Urinary bladder (tissue), 4 donors: Measurements from ENCODE around the gene PIP4K2B. TPM values are rescaled to one million over a fixed set of nuclear protein-coding genes. Genes with fewer than 3 reads are reported as not detected.

Experiments used
- DNase-seq: peaks from one replicate; pipeline ENCODE4 v3.0.0-alpha.2; 2015; ENCODE audit errors: extremely low spot score
- H3K27ac ChIP-seq: one replicate; pipeline ENCODE4 v1.5.1; 2013; ENCODE audit warnings: low read depth, mild to moderate bottlenecking, moderate library complexity
- H3K36me3 ChIP-seq: one replicate; pipeline ENCODE4 v1.6.1; 2013; ENCODE audit warnings: mild to moderate bottlenecking, moderate library complexity; ENCODE audit not compliant: insufficient read depth
- H3K4me1 ChIP-seq: one replicate; pipeline ENCODE4 v1.6.1; 2013; ENCODE audit warnings: mild to moderate bottlenecking, moderate library complexity; ENCODE audit not compliant: insufficient read depth
- H3K4me3 ChIP-seq: one replicate; pipeline ENCODE4 v1.5.1; 2013; ENCODE audit warnings: low read depth, low read length
- WGBS: extraction: QIAGEN DNeasy Blood & Tissue Kit; methylation state at CpG from one replicate; pipeline ENCODE4 v1.1.7; 2013; 5-methylcytosine and 5-hydroxymethylcytosine counted together
- polyA plus RNA-seq: library from polyadenylated mRNA; stranded (reverse); fragments of 200-250 nt; gene quantifications from one replicate; pipeline ENCODE4 v1.2.3, GENCODE V29; 2013
- total RNA-seq: library from RNA; depleted of rRNA; stranded (reverse); fragments of >200 nt; gene quantifications from one replicate; pipeline ENCODE4 v1.2.3, GENCODE V29; 2014
- donor health status: healthy with polysubstance abuse.
- donor health status: healthy.

PIP4K2B gene
- total and polyA plus RNA-seq, 2 donors: 35.8 to 47.0 TPM

DNA sequence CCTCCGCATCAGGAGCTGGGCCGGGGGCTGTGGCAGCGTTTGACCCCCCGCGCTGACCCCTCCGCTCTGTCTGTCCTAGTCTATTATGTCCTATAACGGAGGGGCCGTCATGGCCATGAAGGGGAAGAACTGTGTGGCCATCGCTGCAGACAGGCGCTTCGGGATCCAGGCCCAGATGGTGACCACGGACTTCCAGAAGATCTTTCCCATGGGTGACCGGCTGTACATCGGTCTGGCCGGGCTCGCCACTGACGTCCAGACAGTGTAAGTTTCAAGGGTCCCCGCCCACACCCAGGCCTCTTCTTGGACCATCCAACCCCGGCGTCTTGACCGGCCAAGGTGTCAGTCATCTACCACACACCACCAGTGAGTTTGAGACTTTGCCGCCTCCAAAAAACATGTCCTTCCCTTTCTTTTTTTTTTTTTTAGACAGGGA is 46.3 kb downstream of the PIP4K2B start:
- Histone ChIP-seq H3K4me3 (peak overlapping the region; percentile 82), H3K4me1 (no peaks in the 10 kb centered on the region), H3K27ac (peak overlapping the region; percentile 55), H3K36me3 (peaks cover 4% of the 10 kb centered on the region)
- WGBS: 8% methylated on average over 22 of the region's 22 CpGs
- no peak for DNase-seq

DNA sequence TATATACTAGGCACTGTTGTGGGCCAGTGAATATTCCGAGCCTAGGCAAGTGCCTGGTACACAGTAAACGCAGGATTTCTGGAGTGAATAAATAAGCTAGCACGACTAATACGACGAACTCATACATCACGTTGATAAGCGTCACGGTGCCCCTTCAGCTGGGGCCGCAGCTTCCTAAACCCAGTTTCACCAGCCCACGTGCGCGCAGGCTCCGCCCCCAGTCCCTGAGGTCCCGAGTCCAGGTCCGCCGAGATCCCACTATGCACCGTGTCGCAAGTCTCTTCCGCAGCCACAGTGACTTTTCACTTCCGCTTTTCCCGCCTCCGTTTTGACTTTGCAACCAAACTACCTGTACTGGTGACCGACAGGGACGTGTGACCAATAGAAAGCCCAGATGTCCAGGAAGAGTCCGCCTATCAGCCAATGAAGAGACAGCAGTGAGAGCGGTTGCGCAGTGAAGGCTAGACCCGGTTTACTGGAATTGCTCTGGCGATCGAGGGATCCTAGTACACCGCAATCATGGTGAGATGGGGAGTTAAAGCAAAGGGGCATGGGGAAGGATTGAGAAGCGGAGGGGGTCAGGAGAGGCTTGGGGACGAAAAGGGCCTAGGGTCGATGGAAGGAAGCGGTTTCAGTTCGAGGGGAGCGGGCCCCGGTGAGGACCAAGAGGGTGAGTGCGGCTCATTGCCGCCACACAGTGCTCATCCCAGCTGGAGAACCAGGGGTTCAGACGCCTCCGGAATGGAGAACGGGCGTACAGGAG is 46.9 kb downstream of the PIP4K2B start, which contains the start of gene PSMB3:
TSS of gene PSMB3 (plus strand) at position 434 of the 763 bp plus-strand sequence. CDS start at position 520, 86 bp downstream.
- Histone ChIP-seq H3K27ac (peak within 1 kb of the TSS; percentile 68), H3K36me3 (peaks cover 4% of the 10 kb centered on the region), H3K4me3 (peak within 1 kb of the TSS; percentile 82), H3K4me1 (no peaks in the 10 kb centered on the region)
- DNase-seq: peak; percentile 99
- WGBS: under 1% methylated on average over 44 of the region's 44 CpGs

GRCh38 chr17:38751808-38752307 is 47.5 kb downstream of the PIP4K2B start:
- peak overlapping the region; percentile 68 for H3K27ac ChIP-seq
- DNase-seq: peak; percentile 74
- H3K4me1 ChIP-seq: peaks cover under 1% of the 10 kb centered on the region
- peak overlapping the region; percentile 29 for H3K4me3 ChIP-seq
- H3K36me3 ChIP-seq: peaks cover 4% of the 10 kb centered on the region
- under 1% methylated on average over 44 of the region's 44 CpGs for WGBS

- DNase-seq: no peak
- WGBS: 8% methylated on average over 10 of the region's 10 CpGs
- Histone ChIP-seq H3K27ac (no peak overlapping the region), H3K36me3 (peaks cover 4% of the 10 kb centered on the region), H3K4me3 (no peak overlapping the region), H3K4me1 (peaks cover 1% of the 10 kb centered on the region)
Measured at GRCh38 chr17:38751144-38751807, 48.1 kb downstream of the PIP4K2B start.

- peak overlapping the region; percentile 67 for H3K4me3 ChIP-seq
- H3K27ac ChIP-seq: no peak overlapping the region
- H3K36me3 ChIP-seq: no peaks in the 10 kb centered on the region
- no peak for DNase-seq
- peaks cover 1% of the 10 kb centered on the region for H3K4me1 ChIP-seq
- WGBS: 34% methylated on average over 28 of the region's 28 CpGs
Measured at GRCh38 chr17:38750312-38751121, 48.8 kb downstream of the PIP4K2B start.

DNA sequence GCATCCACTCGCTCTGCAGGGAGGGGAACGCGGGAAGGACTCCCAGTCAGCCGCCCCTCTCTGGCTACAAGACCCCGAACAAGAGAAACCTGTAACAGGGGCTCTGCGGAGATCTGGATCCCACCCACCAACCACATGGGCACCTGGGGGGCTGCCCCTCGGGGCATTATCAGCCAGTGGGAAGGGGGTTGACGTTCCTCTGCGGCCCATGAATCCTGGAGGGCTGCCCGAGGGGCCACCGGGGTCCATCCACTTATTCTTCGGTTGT is 49.4 kb downstream of the PIP4K2B start:
- Histone ChIP-seq H3K4me3 (peak overlapping the region; percentile 67), H3K27ac (no peak overlapping the region), H3K36me3 (no peaks in the 10 kb centered on the region), H3K4me1 (peaks cover 1% of the 10 kb centered on the region)
- WGBS: 7% methylated on average over 12 of the region's 12 CpGs
- no peak for DNase-seq

DNA sequence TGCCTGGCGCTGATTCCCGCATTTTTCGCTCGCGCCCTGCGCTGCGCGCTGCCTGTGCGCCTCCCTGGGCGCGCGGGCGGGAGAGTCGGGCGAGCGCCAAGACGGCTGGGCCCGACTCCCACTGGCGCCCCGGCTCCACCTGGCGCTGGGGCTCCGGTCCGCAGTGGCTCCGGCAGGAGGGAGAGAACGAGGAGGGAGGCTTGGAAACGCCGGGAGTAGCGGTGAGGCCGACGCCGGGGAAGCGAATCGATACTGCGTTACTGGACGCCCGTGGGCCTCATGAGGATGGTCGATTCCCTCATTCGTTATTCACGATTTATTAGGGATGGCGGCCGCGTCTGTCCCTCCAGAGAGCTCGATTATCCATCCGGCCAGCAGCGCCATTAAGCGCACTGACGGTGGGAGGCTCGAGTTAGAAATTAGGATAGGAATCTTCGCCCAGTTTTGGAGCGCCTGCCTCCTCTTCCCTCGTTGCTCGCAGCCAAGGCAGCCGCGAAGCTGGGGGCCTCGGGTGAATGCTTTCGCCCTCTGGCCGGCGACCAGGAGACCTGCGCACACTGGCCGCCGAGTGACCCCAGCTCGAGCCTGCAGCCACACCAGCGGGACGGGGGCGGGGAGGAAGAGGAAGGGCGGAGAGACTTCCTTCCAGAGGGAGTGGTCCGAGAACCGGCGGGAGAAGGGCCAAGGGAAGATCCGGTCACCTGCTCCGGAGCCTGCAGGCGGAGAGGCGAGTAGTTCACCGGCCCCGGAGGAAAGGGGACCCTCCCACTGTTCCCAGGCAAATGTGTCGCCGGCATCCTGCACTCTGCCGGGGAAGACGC is 49.9 kb downstream of the PIP4K2B start:
- DNase-seq: no peak
- under 1% methylated on average over 79 of the region's 79 CpGs for WGBS
- peak overlapping the region; percentile 85 for H3K27ac ChIP-seq
- peaks cover 1% of the 10 kb centered on the region for H3K4me1 ChIP-seq
- no peaks in the 10 kb centered on the region for H3K36me3 ChIP-seq
- H3K4me3 ChIP-seq: peak overlapping the region; percentile 67

DNA sequence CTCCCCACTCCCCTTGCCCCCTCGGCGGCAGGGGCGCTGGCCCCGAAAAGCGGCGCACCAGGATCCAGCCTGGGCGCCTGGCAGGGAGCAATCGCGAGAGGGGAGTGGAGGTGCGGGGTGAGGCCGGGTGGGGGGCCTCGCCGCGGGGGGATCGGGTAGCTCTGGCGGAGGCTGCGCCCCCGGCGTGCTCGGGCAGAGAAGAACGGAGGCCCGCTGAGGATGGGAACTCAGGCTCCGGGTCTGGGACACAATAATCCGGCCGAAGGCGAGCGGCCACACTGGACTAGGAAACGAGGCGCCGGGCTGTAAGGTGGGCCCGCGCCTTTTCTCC is 50.5 kb downstream of the PIP4K2B start:
- DNase-seq: no peak
- Histone ChIP-seq H3K36me3 (no peaks in the 10 kb centered on the region), H3K4me1 (peaks cover 1% of the 10 kb centered on the region), H3K27ac (peak overlapping the region; percentile 85), H3K4me3 (peak overlapping the region; percentile 67)
- under 1% methylated on average over 32 of the region's 32 CpGs for WGBS

DNA sequence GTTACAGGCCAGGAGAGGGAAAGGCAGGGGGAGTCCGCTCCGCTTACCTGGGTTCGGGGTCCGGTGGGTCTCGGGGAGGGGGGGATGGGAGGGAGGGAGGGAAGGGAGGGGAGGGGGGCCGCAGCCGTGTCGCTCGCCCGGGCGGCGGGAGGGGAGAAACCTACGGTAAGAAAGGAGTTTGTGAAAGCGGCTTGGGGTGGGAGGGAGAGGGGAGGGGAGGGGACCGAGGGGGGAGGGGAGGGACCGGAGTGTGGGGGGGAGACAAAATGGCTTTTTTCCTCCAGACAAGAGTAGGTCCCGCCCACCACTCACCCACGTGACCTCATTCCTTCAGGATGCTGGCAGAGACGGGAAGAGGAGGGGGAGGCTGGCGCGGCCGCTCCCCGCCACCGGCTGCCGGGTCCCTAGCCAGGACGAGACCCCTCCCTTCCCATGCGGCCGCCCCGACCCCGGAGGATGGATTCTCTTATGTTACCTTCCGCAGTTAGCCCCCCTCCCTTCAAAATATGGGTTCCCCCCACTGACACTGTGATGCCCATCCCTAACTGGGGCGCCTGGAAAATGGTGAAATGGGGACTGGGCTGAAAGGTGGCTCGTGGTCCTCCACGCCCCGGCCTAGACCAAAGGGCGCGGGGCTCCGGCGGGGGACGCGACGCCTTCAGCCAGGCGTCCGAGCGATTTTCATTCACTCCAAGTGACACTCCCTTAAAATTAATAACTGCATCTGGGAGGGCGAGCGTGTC is 51.0 kb downstream of the PIP4K2B start, which contains the start of gene PCGF2:
TSS of gene PCGF2 (minus strand) at position 188 of the 743 bp plus-strand sequence. CDS start 7,934 bp downstream, outside the sequence.
- peak within 1 kb of the TSS; percentile 85 for H3K27ac ChIP-seq
- H3K36me3 ChIP-seq: no peaks in the 10 kb centered on the region
- peaks cover 1% of the 10 kb centered on the region for H3K4me1 ChIP-seq
- peak within 1 kb of the TSS; percentile 67 for H3K4me3 ChIP-seq
- under 1% methylated on average over 47 of the region's 47 CpGs for WGBS
- peak; percentile 79 for DNase-seq

GRCh38 chr17:38747463-38748148 is 51.8 kb downstream of the PIP4K2B start:
- Histone ChIP-seq H3K4me1 (peaks cover 1% of the 10 kb centered on the region), H3K27ac (peak overlapping the region; percentile 44), H3K4me3 (peak overlapping the region; percentile 67), H3K36me3 (no peaks in the 10 kb centered on the region)
- 1% methylated on average over 64 of the region's 64 CpGs for WGBS
- DNase-seq: no peak

- Histone ChIP-seq H3K36me3 (no peaks in the 10 kb centered on the region), H3K4me3 (peak overlapping the region; percentile 67), H3K4me1 (peaks cover 1% of the 10 kb centered on the region), H3K27ac (peak overlapping the region; percentile 12)
- WGBS: 3% methylated on average over 21 of the region's 21 CpGs
- no peak for DNase-seq
Measured at GRCh38 chr17:38746849-38747462, 52.4 kb downstream of the PIP4K2B start.
